Activated T-helper 9 cell treated with anti-CD3 and anti-CD28 coated beads, Interleukin-2, amount 50 U/mL, for 16 hours (primary cell): Measurements from ENCODE around the gene TBX19.

ENCODE experiments used
- DNase-seq: peaks from one replicate; pipeline ENCODE4 v3.0.0-alpha.2; 2020; ENCODE audit warnings: low read depth

Gene TBX19

GRCh38 chr1:168280296-168280927 is at the start of gene TBX19:
TBX19 (plus strand) TSS chr1:168280877; CDS start chr1:168281091, 214 bp downstream.
- no peak for DNase-seq

GRCh38 chr1:168234846-168235547 is 45.7 kb upstream of the TBX19 start:
- no peak for DNase-seq

GRCh38 chr1:168235548-168235885 is 45.2 kb upstream of the TBX19 start:
- no peak for DNase-seq

- DNase-seq, result no peak
Observed at GRCh38 chr1:168235937-168236336, 44.7 kb upstream of the TBX19 start.

GRCh38 chr1:168236836-168237611 is 43.7 kb upstream of the TBX19 start:
- no peak for DNase-seq

DNA sequence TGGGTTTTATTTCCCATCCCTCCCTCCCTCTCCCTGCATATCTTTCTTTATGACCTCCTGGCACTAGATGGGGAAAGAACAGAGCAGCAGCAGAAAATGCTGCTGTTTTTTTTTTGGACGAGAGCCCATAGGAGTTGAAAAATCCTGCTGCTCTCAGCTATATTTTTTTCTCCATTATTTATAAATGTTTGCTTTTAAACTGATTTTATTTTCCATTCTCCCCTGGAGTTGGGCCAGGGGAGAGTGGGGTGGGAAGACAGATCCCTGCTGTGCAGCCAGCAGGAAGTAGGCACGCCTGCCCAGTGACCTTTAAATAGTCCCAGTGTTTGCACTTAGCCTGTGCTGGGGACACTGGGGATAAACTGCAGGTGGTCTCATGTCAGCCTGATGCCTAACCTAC is 37.5 kb upstream of the TBX19 start:
- DNase-seq, result no peak

GRCh38 chr1:168243636-168244212 is 37.0 kb upstream of the TBX19 start:
- no peak for DNase-seq

DNA sequence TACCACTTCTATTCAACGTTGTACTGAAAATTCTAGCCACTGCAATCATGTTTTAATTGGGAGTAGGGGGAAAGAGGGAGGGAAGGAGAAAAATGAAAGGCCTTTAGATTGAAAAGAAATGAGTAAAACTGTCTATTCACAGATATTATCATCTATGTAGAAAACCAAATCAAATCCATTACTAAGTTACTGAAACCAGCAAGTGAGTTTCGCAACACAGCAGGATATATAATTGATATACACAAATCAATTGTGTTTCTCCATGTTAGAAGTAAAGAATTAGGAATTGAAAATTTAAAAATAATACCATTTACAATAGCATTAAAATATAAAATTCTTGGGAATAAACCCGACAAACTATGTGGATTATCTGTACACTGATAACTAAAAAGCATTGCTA is 35.6 kb upstream of the TBX19 start:
- DNase-seq, result no peak

GRCh38 chr1:168246506-168246905 is 34.2 kb upstream of the TBX19 start:
- DNase-seq, result no peak

DNA sequence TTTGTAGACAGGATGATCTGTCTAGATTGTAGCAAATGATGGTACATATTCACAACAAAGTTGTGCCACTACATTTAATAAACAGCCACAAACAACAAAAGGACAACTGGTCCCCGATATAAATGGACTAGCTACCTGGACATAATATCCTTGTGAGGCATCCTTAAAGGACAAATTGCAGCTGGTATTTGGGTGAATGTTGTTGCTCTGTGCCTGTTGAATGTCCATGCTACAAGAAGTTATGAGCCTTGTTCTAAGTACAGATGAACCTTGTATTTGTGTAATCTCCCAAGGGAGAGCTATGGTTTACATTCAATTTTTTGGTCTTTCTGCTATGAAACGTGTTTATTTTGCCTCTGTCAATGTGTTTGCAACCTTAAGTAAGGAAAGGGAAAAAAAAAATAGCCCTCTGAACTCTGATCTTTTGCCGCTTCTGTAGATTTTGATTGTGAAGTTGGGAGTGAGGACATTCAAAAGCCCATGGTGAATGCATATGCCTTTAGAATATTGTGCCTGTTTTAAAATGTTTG is 28.4 kb upstream of the TBX19 start:
- DNase-seq, result no peak

GRCh38 chr1:168256164-168256563 is 24.5 kb upstream of the TBX19 start:
- no peak for DNase-seq

GRCh38 chr1:168257397-168257796 is 23.3 kb upstream of the TBX19 start:
- DNase-seq, result no peak

- no peak for DNase-seq
Observed at GRCh38 chr1:168259567-168259966, 21.1 kb upstream of the TBX19 start.

GRCh38 chr1:168260393-168260792 is 20.3 kb upstream of the TBX19 start:
- no peak for DNase-seq

- no peak for DNase-seq
Observed at GRCh38 chr1:168261390-168261789, 19.3 kb upstream of the TBX19 start.

DNA sequence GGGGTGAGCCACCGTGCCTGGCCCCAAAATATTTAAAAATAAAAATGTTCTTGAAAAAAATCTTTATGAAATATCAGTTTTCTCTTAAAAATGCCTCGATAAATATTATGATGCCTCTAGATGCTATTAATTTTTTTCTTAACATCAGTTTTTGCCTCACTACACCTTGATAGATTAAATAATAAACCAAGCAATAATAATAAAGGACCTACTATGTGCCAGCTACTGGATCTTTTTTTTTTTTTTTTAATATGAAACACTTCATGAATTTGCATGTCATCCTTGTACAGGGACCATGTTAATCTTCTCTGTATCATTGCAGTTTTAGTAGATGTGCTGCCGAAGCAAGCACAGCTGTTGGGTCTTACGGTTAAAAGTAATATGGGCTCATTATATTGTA is 17.5 kb upstream of the TBX19 start:
- DNase-seq, result no peak

- no peak for DNase-seq
Observed at GRCh38 chr1:168264296-168264695, 16.4 kb upstream of the TBX19 start.

GRCh38 chr1:168265596-168265995 is 15.1 kb upstream of the TBX19 start:
- no peak for DNase-seq

GRCh38 chr1:168266644-168267186 is 14.0 kb upstream of the TBX19 start:
- no peak for DNase-seq

DNA sequence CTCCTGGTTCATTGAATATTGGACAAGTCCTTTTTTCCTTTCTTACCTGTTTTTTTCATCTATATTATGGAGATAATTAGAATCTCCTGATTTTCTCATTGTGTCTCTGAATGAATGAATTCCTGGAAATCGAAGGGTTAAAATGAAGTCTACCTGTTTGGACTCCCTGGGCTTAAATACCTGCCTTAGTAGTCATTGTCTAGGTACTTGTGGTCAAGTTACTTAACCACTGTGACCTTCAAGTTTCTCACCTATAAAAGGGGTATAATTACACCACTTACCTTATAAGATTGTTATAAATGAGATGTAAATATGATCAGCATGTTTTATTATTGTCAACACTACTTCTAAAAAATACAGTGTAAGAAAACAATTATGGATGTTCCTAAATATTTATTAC is 9.0 kb upstream of the TBX19 start:
- no peak for DNase-seq

- no peak for DNase-seq
Observed at GRCh38 chr1:168273575-168273974, 7.1 kb upstream of the TBX19 start.

GRCh38 chr1:168279253-168279652 is 1.4 kb upstream of the TBX19 start:
- DNase-seq, result no peak
